HepG2 (cell line): ENCODE results near the gene CALML6. TPM values are rescaled to one million over a fixed set of nuclear protein-coding genes. Genes with fewer than 3 reads are reported as not detected.
A peak's percentile ranks its signal among the peaks of the same experiment; 100 is the strongest.

Experiments used
- EZH2 ChIP-seq: conservative IDR thresholded peaks from 2 replicates; pipeline ENCODE4 v1.6.1; 2012; ENCODE audit warnings: mild to moderate bottlenecking, low read depth, low read length, moderate library complexity
- HDAC1 ChIP-seq: sonication (generic); formaldehyde crosslinking; IDR thresholded peaks from 2 replicates; pipeline ENCODE4 v1.5.1; 2020; ENCODE audit warnings: mild to moderate bottlenecking, missing genetic modification reagents
- HIVEP1 ChIP-seq: sonication (generic); formaldehyde crosslinking; IDR thresholded peaks from 2 replicates; pipeline ENCODE4 v1.4.0; 2020; ENCODE audit warnings: mild to moderate bottlenecking, missing genetic modification reagents
- MZF1 ChIP-seq: sonication (generic); formaldehyde crosslinking; IDR thresholded peaks from 2 replicates; pipeline ENCODE4 v1.8.1; 2023; ENCODE audit warnings: mild to moderate bottlenecking, missing genetic modification reagents, borderline replicate concordance
- NFIC ChIP-seq: IDR thresholded peaks from 2 replicates; pipeline ENCODE4 v1.6.1; 2012; ENCODE audit warnings: mild to moderate bottlenecking, low read length, inconsistent platforms
- PCBP2 ChIP-seq: fragments of 200-400 bp; formaldehyde crosslinking; optimal IDR thresholded peaks from 2 replicates; pipeline ENCODE3; 2018; ENCODE audit warnings: low read length, low read depth; ENCODE audit not compliant: poor library complexity, severe bottlenecking
- PHB2 ChIP-seq: fragments of 450-650 bp; IDR thresholded peaks from 2 replicates; pipeline ENCODE4 v1.6.1; 2018; ENCODE audit not compliant: partially characterized antibody
- PHF8 ChIP-seq: sonication (generic); formaldehyde crosslinking; IDR thresholded peaks from 2 replicates; pipeline ENCODE4 v1.5.0; 2020; ENCODE audit warnings: missing genetic modification reagents
- PITX1 ChIP-seq: sonication (generic); formaldehyde crosslinking; IDR thresholded peaks from 2 replicates; pipeline ENCODE4 v1.5.1; 2020; ENCODE audit warnings: mild to moderate bottlenecking, missing genetic modification reagents
- SIN3A ChIP-seq: IDR thresholded peaks from 2 replicates; pipeline ENCODE4 v1.6.1; 2011; ENCODE audit warnings: low read depth, mild to moderate bottlenecking, control low read depth, low read length, borderline replicate concordance
- SP2 ChIP-seq: sonication (generic); formaldehyde crosslinking; IDR thresholded peaks from 2 replicates; pipeline ENCODE4 v1.5.1; 2020; ENCODE audit warnings: mild to moderate bottlenecking, missing genetic modification reagents
- SRSF4 ChIP-seq: fragments of 200-400 bp; formaldehyde crosslinking; IDR thresholded peaks from one replicate; pipeline ENCODE4 v1.6.1; 2018; ENCODE audit warnings: mild to moderate bottlenecking, low read depth, low read length, moderate library complexity; ENCODE audit not compliant: poor library complexity, severe bottlenecking
- TBL1XR1 ChIP-seq: fragments of 150-350 bp; IDR thresholded peaks from 2 replicates; pipeline ENCODE4 v1.6.1; 2014; ENCODE audit warnings: borderline replicate concordance, low read length; ENCODE audit not compliant: partially characterized antibody
- TRIM24 ChIP-seq: sonication (generic); formaldehyde crosslinking; IDR thresholded peaks from 2 replicates; pipeline ENCODE4 v1.8.0; 2022; ENCODE audit warnings: mild to moderate bottlenecking, missing genetic modification reagents
- ZNF143 ChIP-seq: sonication (generic); formaldehyde crosslinking; IDR thresholded peaks from 2 replicates; pipeline ENCODE4 v1.4.0; 2020; ENCODE audit warnings: missing genetic modification reagents
- ZNF180 ChIP-seq: sonication (generic); formaldehyde crosslinking; IDR thresholded peaks from 2 replicates; pipeline ENCODE4 v1.4.0; 2020; ENCODE audit warnings: low read depth, missing genetic modification reagents, borderline replicate concordance
- ZNF205 ChIP-seq: IDR thresholded peaks from 2 replicates; pipeline ENCODE4 v1.6.1; 2018; ENCODE audit warnings: missing biosample characterization, missing genetic modification reagents
- ZNF563 ChIP-seq: sonication (generic); formaldehyde crosslinking; IDR thresholded peaks from 2 replicates; pipeline ENCODE4 v1.8.0; 2022; ENCODE audit warnings: mild to moderate bottlenecking, moderate library complexity, missing genetic modification reagents
- ZNF660 ChIP-seq: sonication (generic); formaldehyde crosslinking; IDR thresholded peaks from 2 replicates; pipeline ENCODE4 v1.5.1; 2020; ENCODE audit warnings: mild to moderate bottlenecking, low read depth, missing genetic modification reagents, borderline replicate concordance
- ZNF75D ChIP-seq: sonication (generic); formaldehyde crosslinking; IDR thresholded peaks from 2 replicates; pipeline ENCODE4 v1.8.1; 2023; ENCODE audit warnings: missing genetic modification reagents, mild to moderate bottlenecking, borderline replicate concordance
- ZSCAN31 ChIP-seq: sonication (generic); formaldehyde crosslinking; IDR thresholded peaks from 2 replicates; pipeline ENCODE4 v1.5.0; 2020; ENCODE audit warnings: low read depth, mild to moderate bottlenecking, missing genetic modification reagents
- polyA plus RNA-seq, 8 experiments: library from polyadenylated mRNA; depleted of rRNA in 3 of 8; stranded (reverse) in 7 of 8; unstranded in 1 of 8; fragments of >200 nt; fragmentation: Illumina TruSeq in 4 of 8; extraction: Trizol in 4 of 8; gene quantifications; 2 replicates each; pipeline versions ENCODE4 v1.2.1 to v1.2.3, GENCODE V29; 2011 to 2016; ENCODE audit warnings: low read depth in 4 of 8, missing spikeins in 1 of 8, mixed read lengths in 1 of 8; ENCODE audit not compliant: insufficient read depth in 1 of 8
- total RNA-seq, 5 experiments: library from RNA; depleted of rRNA; stranded (reverse); fragments of >200 nt; fragmentation: Illumina TruSeq; extraction: Trizol; gene quantifications; 2 replicates each; pipeline ENCODE4 v1.2.3, GENCODE V29; 2016; ENCODE audit warnings: low read depth in 1 of 5
- TF ChIP-seq, protein P1 (sequence below): sonication (generic); formaldehyde crosslinking; IDR thresholded peaks from 2 replicates; pipeline ENCODE4 v1.8.0; 2022; ENCODE audit warnings: mild to moderate bottlenecking, missing genetic modification reagents, moderate library complexity
- TF ChIP-seq, protein P2 (sequence below): sonication (generic); formaldehyde crosslinking; IDR thresholded peaks from 2 replicates; pipeline ENCODE4 v1.5.0; 2020; ENCODE audit warnings: missing genetic modification reagents
- TF ChIP-seq, protein P3 (sequence below), 2 experiments: sonication (generic) in 1 of 2; formaldehyde crosslinking in 1 of 2; IDR thresholded peaks; 2 replicates each; pipeline versions ENCODE4 v1.4.0 to v1.6.1; 2016 to 2020; ENCODE audit warnings: borderline replicate concordance in 1 of 2, low read depth in 1 of 2, mild to moderate bottlenecking in 1 of 2, missing genetic modification reagents in 1 of 2

Gene CALML6
- total and polyA plus RNA-seq, 2 of the 13 experiments (the other 11 are each of a cell fraction or from before 2014, with no cell fraction given) = 0.11 to 0.12 TPM

DNA sequence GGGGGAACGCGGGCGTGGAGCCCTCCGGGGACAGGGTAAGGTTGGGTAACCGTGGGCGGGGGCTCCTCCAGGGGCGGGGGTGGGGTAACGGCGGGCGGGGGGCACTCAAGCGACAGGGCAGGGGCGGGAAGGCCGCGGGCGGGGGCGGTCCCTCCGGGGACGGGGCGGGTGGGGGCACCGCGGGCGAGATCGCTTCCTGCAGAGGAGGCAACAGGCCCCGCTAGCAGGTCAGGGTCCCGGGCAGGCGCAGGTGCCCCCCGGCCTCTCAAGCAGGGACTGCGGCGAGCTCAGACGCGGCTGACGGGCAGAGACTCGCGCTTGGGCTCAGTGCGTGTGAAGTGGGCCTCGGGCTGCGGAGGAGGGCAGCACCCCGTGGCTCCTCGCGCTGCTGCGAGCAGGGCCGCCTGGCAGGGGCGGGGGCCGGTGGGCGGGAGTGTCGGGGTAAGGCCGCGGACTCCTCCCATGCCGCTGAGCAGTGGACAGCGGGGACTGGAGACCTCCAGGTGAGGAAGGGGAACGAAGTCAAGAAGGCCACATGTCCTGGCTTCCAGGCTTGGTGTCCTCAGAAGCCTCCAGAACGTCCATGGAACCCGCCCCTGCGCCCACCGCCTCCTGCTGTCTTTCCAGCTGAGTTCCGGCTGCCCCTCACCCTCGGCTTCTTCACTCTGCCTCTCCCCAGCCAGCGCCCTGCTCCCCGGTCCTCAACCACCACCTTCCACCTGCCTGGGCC is 23.5 kb upstream of the CALML6 start (continued):
- TF ChIP-seq ZNF75D (CRISPR knock-in tag) (no peak), HDAC1 (CRISPR knock-in tag) (peak; percentile 86), EZH2 (no peak), ZNF563 (peak; percentile 23; the same call in 1 of the 2 replicates), ZNF660 (CRISPR knock-in tag) (no peak), TBL1XR1 (no peak), PCBP2 (no peak), ZNF143 (no peak), SRSF4 (no peak), ZNF180 (no peak), ZNF205 (CRISPR knock-in tag) (no peak), ZSCAN31 (peak; percentile 15; the same call in 1 of the 2 replicates), HIVEP1 (no peak; the same call in none of the 2 replicates), SP2 (peak; percentile 30; the same call in 1 of the 2 replicates), NFIC (no peak), PITX1 (0 out of 2 replicates have a peak, but pooled peaks have one; percentile 34), PHF8 (peak; percentile 87), MZF1 (CRISPR knock-in tag) (no peak), SIN3A (no peak; the same call in 1 of the 2 replicates), PHB2 (no peak), TRIM24 (CRISPR knock-in tag) (no peak)
- TF ChIP-seq, protein P1, sequence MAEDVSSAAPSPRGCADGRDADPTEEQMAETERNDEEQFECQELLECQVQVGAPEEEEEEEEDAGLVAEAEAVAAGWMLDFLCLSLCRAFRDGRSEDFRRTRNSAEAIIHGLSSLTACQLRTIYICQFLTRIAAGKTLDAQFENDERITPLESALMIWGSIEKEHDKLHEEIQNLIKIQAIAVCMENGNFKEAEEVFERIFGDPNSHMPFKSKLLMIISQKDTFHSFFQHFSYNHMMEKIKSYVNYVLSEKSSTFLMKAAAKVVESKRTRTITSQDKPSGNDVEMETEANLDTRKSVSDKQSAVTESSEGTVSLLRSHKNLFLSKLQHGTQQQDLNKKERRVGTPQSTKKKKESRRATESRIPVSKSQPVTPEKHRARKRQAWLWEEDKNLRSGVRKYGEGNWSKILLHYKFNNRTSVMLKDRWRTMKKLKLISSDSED = no peak
- TF ChIP-seq, protein P2, sequence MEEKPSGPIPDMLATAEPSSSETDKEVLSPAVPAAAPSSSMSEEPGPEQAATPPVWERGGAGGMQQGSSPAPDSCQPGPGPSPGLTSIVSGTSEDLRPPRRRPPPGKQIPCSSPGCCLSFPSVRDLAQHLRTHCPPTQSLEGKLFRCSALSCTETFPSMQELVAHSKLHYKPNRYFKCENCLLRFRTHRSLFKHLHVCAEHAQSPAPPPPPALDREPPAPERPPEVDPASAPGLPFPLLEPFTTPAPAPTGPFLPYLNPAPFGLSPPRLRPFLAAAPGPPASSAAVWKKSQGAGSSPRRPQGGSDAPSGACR = no peak
- TF ChIP-seq, protein P3, sequence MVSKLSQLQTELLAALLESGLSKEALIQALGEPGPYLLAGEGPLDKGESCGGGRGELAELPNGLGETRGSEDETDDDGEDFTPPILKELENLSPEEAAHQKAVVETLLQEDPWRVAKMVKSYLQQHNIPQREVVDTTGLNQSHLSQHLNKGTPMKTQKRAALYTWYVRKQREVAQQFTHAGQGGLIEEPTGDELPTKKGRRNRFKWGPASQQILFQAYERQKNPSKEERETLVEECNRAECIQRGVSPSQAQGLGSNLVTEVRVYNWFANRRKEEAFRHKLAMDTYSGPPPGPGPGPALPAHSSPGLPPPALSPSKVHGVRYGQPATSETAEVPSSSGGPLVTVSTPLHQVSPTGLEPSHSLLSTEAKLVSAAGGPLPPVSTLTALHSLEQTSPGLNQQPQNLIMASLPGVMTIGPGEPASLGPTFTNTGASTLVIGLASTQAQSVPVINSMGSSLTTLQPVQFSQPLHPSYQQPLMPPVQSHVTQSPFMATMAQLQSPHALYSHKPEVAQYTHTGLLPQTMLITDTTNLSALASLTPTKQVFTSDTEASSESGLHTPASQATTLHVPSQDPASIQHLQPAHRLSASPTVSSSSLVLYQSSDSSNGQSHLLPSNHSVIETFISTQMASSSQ (IDR thresholded peaks at IDR 0.05; ENCODE audit: low read depth) = no peak
- TF ChIP-seq, protein P3 (CRISPR knock-in tag; IDR thresholded peaks at IDR 0.05; ENCODE audit: borderline replicate concordance) = peak; percentile 29; the same call in 1 of the 2 replicates
